Bronchial epithelial cell (primary cell): ENCODE data around the gene HEPACAM2. TPM values are rescaled to one million over a fixed set of nuclear protein-coding genes. Genes with fewer than 3 reads are reported as not detected.

Source experiments
- DNase-seq: peaks from one replicate; pipeline ENCODE4 v3.0.0-alpha.2; 2010; ENCODE audit warnings: low read depth
- FAIRE-seq: peaks from 2 replicates; lab custom pipeline; 2011; peaks lifted over from hg19 to GRCh38; lab: Jason Lieb, UNC
- H3K27me3 ChIP-seq: 2 replicates; pipeline ENCODE4 v1.5.1; 2011; ENCODE audit warnings: low read length; ENCODE audit not compliant: control insufficient read depth, insufficient read depth
- H3K36me3 ChIP-seq: 2 replicates; pipeline ENCODE4 v1.5.1; 2011; ENCODE audit warnings: low read length; ENCODE audit not compliant: control insufficient read depth, insufficient read depth
- H3K4me3 ChIP-seq: 2 replicates; pipeline ENCODE4 v1.5.1; 2011; ENCODE audit warnings: mild to moderate bottlenecking, low read depth, low read length, control low read depth
- total RNA-seq: library from RNA; depleted of rRNA; stranded (reverse); fragments of >200 nt; gene quantifications from 2 replicates; pipeline ENCODE4 v1.2.1, GENCODE V29; 2014
- TF ChIP-seq, protein P1 (sequence below): IDR thresholded peaks from 2 replicates; pipeline ENCODE4 v1.5.1; 2011; ENCODE audit warnings: mild to moderate bottlenecking, moderate library complexity, low read length, control low read depth, inconsistent platforms; ENCODE audit not compliant: insufficient read depth, severe bottlenecking

Gene HEPACAM2
- total RNA-seq, 1 donor from 2014 or later = not detected

DNA sequence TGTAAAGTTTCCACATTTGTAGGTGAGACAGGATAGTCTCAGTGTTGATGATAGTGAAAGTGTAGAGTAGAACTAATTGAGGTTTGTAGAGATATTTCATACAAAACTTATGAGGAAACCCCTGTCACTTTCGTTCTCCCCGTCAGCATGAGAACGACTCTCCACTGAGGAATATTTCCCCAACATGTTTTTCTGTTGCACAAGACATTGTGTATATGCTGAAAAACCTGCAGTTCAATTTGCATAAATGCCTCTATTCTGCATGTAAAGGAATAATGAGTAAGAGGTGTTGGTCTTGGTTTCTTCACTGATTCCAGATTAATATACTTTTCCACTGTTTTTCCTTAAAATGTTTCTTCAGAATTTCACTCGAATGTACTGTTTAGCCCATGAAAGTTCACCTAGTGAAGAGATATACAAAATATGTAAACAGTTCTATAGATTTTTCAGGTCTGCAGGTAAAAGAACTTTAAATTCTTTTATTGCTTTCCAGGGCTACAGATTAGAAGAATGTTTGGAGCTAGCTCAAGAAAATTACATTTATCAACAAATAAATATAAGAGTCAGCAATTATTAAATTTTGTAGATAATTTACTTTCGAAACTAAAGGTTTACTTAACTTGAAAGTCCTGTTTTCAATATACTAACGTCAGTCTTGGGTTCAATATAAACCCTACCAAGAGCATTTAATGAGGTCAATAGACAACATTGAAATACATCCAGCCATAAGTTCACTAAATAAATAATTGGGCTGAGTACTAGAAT lies 37.2 kb downstream of the HEPACAM2 start:
- H3K36me3 ChIP-seq = no peaks in the 10 kb centered on the region
- TF ChIP-seq, protein P1, sequence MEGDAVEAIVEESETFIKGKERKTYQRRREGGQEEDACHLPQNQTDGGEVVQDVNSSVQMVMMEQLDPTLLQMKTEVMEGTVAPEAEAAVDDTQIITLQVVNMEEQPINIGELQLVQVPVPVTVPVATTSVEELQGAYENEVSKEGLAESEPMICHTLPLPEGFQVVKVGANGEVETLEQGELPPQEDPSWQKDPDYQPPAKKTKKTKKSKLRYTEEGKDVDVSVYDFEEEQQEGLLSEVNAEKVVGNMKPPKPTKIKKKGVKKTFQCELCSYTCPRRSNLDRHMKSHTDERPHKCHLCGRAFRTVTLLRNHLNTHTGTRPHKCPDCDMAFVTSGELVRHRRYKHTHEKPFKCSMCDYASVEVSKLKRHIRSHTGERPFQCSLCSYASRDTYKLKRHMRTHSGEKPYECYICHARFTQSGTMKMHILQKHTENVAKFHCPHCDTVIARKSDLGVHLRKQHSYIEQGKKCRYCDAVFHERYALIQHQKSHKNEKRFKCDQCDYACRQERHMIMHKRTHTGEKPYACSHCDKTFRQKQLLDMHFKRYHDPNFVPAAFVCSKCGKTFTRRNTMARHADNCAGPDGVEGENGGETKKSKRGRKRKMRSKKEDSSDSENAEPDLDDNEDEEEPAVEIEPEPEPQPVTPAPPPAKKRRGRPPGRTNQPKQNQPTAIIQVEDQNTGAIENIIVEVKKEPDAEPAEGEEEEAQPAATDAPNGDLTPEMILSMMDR = no peak
- DNase-seq = no peak
- no peaks in the 10 kb centered on the region for H3K27me3 ChIP-seq
- no peak overlapping the region for H3K4me3 ChIP-seq
- no peak for FAIRE-seq

DNA sequence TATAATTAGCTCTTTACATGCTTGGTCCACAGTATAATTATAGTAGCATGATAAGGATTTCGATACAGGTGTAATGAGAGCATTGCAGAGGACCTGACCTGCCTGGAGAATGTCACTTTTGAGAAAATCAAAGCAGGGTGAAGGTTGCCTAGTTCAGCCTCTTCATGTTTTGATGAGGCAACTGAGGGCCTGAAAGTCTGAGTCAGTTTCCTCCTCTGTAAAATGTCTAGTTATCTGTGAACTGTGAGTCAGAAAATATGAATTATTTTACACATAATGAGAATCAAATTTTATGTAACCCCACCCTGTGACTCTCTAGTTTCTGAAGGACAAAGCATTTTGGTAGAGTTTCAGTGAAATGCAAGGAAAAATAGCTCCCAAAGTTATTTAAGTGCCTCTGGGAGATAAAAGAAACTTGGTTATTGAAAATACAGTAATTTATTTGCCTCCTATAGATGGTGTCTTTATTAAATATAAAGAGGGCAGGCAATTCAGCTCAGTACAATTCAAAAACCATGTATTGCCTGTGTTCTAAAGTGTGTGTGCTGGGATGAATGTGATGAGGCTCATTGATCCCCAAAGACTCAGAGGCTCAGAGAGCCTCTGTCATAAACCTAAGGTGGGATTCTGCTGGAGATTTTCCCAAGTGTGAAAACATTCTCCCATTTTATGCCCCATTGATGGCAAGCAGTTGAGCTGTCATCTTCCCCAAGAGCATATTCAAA lies 40.8 kb downstream of the HEPACAM2 start:
- H3K36me3 ChIP-seq = no peaks in the 10 kb centered on the region
- TF ChIP-seq, protein P1 = no peak
- no peak overlapping the region for H3K4me3 ChIP-seq
- no peaks in the 10 kb centered on the region for H3K27me3 ChIP-seq
- peak; percentile 86 for DNase-seq
- FAIRE-seq = no peak

DNA sequence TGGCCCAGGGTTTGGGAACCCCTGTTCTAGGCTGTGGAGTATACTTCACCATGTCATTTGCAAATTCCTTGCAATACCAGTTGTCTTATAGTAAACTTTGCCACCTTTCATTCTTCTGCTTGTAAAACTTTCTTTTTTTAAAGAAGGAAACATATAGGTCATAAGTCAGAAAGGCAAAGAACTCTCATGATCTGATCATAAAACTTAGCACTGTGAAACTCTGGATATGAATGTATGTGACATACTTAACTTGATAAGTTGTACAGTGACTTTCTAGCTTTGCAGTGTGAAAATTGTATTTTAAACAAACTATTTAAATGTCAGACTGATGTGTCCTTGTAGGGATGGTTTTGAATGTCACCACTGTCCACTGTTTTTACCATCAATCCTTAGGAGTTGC lies 47.1 kb downstream of the HEPACAM2 start:
- H3K36me3 ChIP-seq = no peaks in the 10 kb centered on the region
- no peak overlapping the region for H3K4me3 ChIP-seq
- FAIRE-seq (no peak), DNase-seq (no peak)
- TF ChIP-seq, protein P1 = no peak
- H3K27me3 ChIP-seq = no peaks in the 10 kb centered on the region

DNA sequence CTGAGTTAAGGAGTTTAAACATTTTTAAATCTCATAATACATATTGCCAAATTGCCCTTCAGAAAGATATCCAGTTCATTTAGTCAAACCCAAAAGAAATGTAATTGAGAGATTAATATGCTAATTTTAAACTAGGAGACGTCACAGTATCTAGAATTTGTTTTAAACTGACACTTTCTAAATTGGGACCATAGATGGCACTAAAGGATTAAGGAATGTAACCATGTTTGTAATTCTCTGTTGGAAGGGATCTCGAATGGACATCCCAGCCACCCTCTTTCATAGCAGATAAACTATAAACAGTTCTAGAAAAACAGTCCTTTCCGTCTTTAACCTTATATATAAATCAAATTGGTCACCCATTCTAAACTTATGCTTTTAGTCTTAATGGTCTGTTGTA lies 48.1 kb downstream of the HEPACAM2 start:
- Histone ChIP-seq H3K27me3 (no peaks in the 10 kb centered on the region), H3K36me3 (no peaks in the 10 kb centered on the region), H3K4me3 (no peak overlapping the region)
- TF ChIP-seq, protein P1 = no peak
- FAIRE-seq (no peak), DNase-seq (peak; percentile 42)

DNA sequence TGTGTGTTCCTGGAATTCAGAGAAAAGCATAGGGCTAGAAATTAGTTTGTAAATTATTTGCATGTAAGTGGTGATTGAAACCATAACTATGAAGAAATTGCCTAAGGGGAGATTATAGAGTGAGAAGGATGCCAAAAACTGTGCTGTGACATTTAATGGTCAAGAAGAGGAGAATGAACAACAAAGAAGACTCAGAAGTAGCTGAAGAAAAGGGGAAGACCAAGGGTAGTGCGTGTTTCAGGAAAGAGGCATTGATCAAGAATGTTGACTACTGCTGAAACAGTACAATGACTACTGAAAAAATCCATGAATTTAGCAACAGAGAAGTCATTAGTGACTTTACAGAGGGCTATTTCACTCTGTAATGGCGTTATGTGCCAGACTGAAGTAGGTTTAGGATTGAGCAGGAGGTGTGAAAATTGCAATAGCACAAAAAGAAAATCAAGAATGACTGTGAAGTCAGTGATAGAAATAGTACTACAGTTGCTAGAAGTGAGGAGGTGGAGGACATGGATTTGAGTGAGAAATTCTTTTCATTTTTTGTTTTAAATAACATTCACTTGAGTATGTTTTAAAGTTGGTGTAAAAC lies 49.2 kb downstream of the HEPACAM2 start:
- peak; percentile 13 for FAIRE-seq

More for the DNA sequence above, 49.2 kb downstream of the HEPACAM2 start:
- Histone ChIP-seq H3K27me3 (no peaks in the 10 kb centered on the region), H3K36me3 (no peaks in the 10 kb centered on the region), H3K4me3 (no peak overlapping the region)
- no peak for DNase-seq
- TF ChIP-seq, protein P1 = no peak
